HEK293 (cell line): ENCODE data around the gene ATG4B.

Experiments
- ATF2 ChIP-seq: fragments of 450-650 bp; formaldehyde crosslinking; IDR thresholded peaks from 2 replicates; pipeline ENCODE4 v1.5.1; 2016; ENCODE audit warnings: missing biosample characterization, missing genetic modification characterization, low read depth
- CTCF ChIP-seq: fragments of 450-650 bp; formaldehyde crosslinking; IDR thresholded peaks from 2 replicates; pipeline ENCODE4 v1.5.1; 2016; ENCODE audit warnings: missing biosample characterization, missing genetic modification characterization
- REST ChIP-seq: fragments of 450-650 bp; formaldehyde crosslinking; IDR thresholded peaks from 2 replicates; pipeline ENCODE4 v1.5.1; 2016; ENCODE audit warnings: missing biosample characterization, missing genetic modification characterization
- TCF7L2 ChIP-seq: IDR thresholded peaks from 2 replicates; pipeline ENCODE4 v1.6.1; 2011; ENCODE audit warnings: low read depth, mild to moderate bottlenecking, inconsistent platforms, low read length, moderate library complexity, borderline replicate concordance
- ZNF280D ChIP-seq: fragments of 450-650 bp; formaldehyde crosslinking; IDR thresholded peaks from 2 replicates; pipeline ENCODE4 v1.5.1; 2016; ENCODE audit warnings: missing biosample characterization, missing genetic modification characterization
- ZNF473 ChIP-seq: fragments of 450-650 bp; formaldehyde crosslinking; IDR thresholded peaks from 2 replicates; pipeline ENCODE4 v1.5.1; 2017; ENCODE audit warnings: missing biosample characterization, missing genetic modification characterization
- ZNF510 ChIP-seq: fragments of 450-650 bp; formaldehyde crosslinking; IDR thresholded peaks from 2 replicates; pipeline ENCODE4 v1.5.1; 2018; ENCODE audit warnings: mild to moderate bottlenecking, missing genetic modification characterization, missing biosample characterization; ENCODE audit not compliant: insufficient replicate concordance
- ZNF555 ChIP-seq: fragments of 450-650 bp; formaldehyde crosslinking; conservative IDR thresholded peaks from 2 replicates; pipeline ENCODE4 v1.5.1; 2017; ENCODE audit warnings: missing biosample characterization, mild to moderate bottlenecking, missing genetic modification characterization, inconsistent platforms
- ZNF791 ChIP-seq: fragments of 450-650 bp; formaldehyde crosslinking; IDR thresholded peaks from 2 replicates; pipeline ENCODE4 v1.5.1; 2016; ENCODE audit warnings: missing biosample characterization, missing genetic modification characterization

GRCh38 chr2:241601841-241602240 lies 35.7 kb upstream of the ATG4B start:
- no peak for TF ChIP-seq ATF2 (tag by site-specific recombination)
- no peak for TF ChIP-seq ZNF791 (tag by site-specific recombination)
- TF ChIP-seq ZNF510, result no peak
- TF ChIP-seq TCF7L2, result no peak
- TF ChIP-seq REST (tag by site-specific recombination), result no peak
- no peak for TF ChIP-seq CTCF (tag by site-specific recombination)
- TF ChIP-seq ZNF555 (tag by site-specific recombination), result no peak
- no peak for TF ChIP-seq ZNF473 (tag by site-specific recombination)
- TF ChIP-seq ZNF280D, result no peak
